ENCODE results near the gene LINGO3.

The LINGO3 gene

DNA sequence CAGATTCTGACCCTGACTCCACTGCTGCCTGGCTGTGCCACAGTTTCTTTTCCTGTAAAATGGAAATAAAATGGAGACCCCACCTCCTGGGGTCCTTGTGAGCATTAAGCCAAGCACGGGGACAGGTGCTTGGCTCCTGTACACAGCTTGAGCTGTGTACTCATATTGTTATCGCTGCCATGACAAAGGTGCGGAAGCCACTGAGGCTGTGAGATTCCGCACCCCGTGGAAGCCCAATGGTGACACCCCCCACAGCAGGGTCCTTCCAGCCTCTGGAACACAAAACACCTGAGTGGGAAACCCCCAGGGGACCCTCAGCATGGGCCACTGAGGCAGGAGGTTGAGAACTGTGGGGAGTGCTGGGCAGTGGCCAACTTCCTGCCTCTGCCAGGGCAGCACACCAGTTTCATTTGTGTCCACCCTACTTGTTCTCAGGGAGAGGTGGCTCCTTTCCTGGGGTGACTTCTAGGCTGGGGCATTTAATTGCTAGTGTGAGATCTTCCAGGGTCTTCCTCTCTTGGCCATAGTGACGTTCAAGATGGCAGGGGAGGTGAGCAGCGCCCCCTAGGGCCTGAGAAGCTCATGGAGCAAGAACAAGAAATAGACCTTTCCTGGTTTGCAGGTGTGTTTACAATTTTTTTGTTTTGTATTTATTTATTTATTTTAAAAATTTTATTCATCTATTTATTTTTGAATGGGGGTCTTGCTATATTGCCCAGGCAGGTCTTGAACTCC lies 46.3 kb downstream of the LINGO3 start:
- DNase-seq (ENCODE audit: low read depth) = no peak

DNA sequence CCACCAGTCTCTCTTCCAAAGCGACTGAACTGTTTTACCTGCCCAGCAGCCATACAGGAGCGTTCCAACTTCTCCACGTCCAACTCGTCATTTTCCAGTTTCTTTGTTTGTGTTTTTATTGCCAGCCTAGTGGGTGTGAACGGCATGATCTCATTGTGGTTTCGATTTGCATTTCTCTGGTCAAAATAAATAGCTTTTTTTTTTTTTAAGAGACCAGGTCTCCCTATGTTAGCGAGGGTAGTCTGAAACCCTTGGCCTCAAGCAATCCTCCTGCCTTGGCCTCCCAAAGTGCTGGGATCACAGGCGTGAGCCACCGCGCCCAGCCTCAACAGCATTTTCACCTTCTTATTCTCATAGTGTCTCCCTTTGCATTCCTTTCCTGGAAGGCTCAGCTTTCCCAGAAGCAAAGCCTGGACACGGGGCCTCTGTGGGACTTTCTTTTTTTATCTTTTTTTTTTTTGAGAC lies 47.6 kb downstream of the LINGO3 start:
- DNase-seq (ENCODE audit: low read depth) = no peak

DNA sequence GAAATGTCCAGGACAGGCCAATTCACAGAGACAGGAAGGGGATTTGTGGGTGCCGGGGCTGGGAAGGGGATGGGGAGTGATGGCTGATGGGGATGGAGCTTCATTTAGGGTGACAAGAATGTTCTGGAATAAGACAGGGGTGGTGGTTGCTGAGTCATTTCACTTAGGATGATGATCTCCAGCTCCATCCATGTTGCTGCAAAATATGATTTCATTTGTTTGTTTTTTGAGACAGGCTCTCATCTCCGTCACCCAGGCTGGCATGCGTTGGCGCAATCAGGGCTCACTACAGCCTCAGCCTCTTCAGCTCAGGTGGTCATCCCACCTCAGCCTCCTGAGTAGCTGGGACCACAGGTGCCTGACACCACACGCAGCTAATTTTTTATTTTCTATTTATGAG lies 48.6 kb downstream of the LINGO3 start:
- DNase-seq (ENCODE audit: low read depth) = no peak
